GM18526 (cell line): ENCODE results near the gene PRDM16.

Experiments
- POLR2A ChIP-seq: IDR thresholded peaks from 3 replicates; pipeline ENCODE4 v1.6.1; 2011; ENCODE audit not compliant: insufficient read length; ENCODE audit errors: extremely low read depth

Gene PRDM16

GRCh38 chr1:3124246-3124645 is 55.2 kb downstream of the PRDM16 start:
- TF ChIP-seq POLR2A = no peak

GRCh38 chr1:3125078-3125477 is 56.1 kb downstream of the PRDM16 start:
- no peak for TF ChIP-seq POLR2A

- no peak for TF ChIP-seq POLR2A
Measured at GRCh38 chr1:3125546-3126368, 56.8 kb downstream of the PRDM16 start.

GRCh38 chr1:3126756-3127678 is 58.0 kb downstream of the PRDM16 start:
- TF ChIP-seq POLR2A = no peak

GRCh38 chr1:3127738-3128137 is 58.7 kb downstream of the PRDM16 start:
- TF ChIP-seq POLR2A = no peak

- no peak for TF ChIP-seq POLR2A
Measured at GRCh38 chr1:3128431-3129132, 59.6 kb downstream of the PRDM16 start.

- TF ChIP-seq POLR2A = no peak
Measured at GRCh38 chr1:3129133-3129490, 60.1 kb downstream of the PRDM16 start.

GRCh38 chr1:3130268-3130667 is 61.3 kb downstream of the PRDM16 start:
- TF ChIP-seq POLR2A = no peak

GRCh38 chr1:3132660-3133059 is 63.7 kb downstream of the PRDM16 start:
- TF ChIP-seq POLR2A = no peak

GRCh38 chr1:3133686-3134085 is 64.7 kb downstream of the PRDM16 start:
- TF ChIP-seq POLR2A = no peak

- no peak for TF ChIP-seq POLR2A
Measured at GRCh38 chr1:3134381-3135072, 65.5 kb downstream of the PRDM16 start.

GRCh38 chr1:3135073-3135702 is 66.2 kb downstream of the PRDM16 start:
- no peak for TF ChIP-seq POLR2A

- TF ChIP-seq POLR2A = no peak
Measured at GRCh38 chr1:3135744-3136455, 66.9 kb downstream of the PRDM16 start.

GRCh38 chr1:3136532-3136931 is 67.5 kb downstream of the PRDM16 start:
- TF ChIP-seq POLR2A = no peak
